Measurements from ENCODE around the gene RAB10. TPM values are rescaled to one million over a fixed set of nuclear protein-coding genes. Genes with fewer than 3 reads are reported as not detected.

RAB10 gene
- total RNA-seq, 1 experiment from 2014 or later: 167 TPM

DNA sequence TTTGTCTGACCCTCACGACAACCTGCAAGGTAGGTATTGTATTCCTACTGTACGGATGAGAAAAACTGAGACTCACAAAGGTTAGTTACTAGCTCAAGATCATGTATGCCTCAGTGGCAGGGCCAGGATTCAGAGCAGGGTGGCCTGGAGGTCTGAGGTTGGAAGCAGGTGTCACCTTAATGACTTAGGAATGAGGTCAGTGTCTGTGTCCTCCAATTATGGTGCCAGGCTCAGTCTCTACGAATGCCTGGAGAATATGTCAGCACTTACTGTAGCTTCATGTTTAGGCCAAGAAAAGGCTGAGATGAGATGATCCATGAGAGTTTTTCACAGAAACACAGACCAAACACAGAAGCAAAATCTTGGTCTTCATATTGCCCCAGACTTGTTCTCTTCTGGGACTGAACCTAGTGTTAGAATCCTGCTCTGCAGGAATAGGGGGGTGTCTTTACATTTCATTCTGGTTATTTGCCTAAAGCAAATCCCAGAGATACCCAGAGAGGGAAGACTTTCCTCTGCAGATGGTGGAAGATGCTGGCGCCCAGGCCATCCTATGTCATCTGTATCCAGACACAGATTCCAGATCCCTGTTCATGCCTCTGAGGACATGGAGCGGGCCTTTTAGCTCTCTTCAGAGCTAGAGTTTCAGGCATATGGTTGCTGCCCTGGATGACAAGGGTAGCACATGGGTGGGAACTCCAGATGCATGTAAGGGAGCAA lies 16.3 kb upstream of the RAB10 start:
- intact Hi-C loops (cut with micrococcal nuclease): no loop called here
- ChIA-PET RAD21 (ENCODE audit: low non-redundant PET in 1 of 2, low total read pairs in 2 of 2, uncharacterized antibody in 2 of 2, unreplicated experiment in 2 of 2) (no interaction called here), CTCF (interaction anchor here (1.1 kb wide), 1 partner anchor 26 kb away, joined by 4 read pairs; no protein-coding TSS in a partner anchor), POLR2A (interaction anchor here (1.3 to 2.1 kb wide), 2 partner anchors 9 to 16 kb away, joined by 5 to 9 read pairs; partner anchors contain the start of gene RAB10)
- BruUV-seq (replicated peaks): no TSS peak
- ATAC-seq (peak; percentile 55), DNase-seq (ENCODE audit: low read depth, low spot score) (no peak)
- no peak overlapping the region for H3K4me3 ChIP-seq (replicated peaks in 1 of 2; ENCODE audit: low read depth in 1 of 2, low read length in 2 of 2)
- no peak overlapping the region for H2AFZ ChIP-seq (ENCODE audit: low read depth, low read length, poor library complexity, severe bottlenecking)
- H3K4me1 ChIP-seq (ENCODE audit: control insufficient read depth in 1 of 2, insufficient read depth in 2 of 2, low read length in 2 of 2): peaks cover 29 to 33% of the 10 kb centered on the region in 2 experiments
- no peaks in the 10 kb centered on the region for H3K9me2 ChIP-seq (ENCODE audit: insufficient read depth)
- H3K79me2 ChIP-seq (ENCODE audit: insufficient read depth, low read length): no peaks in the 10 kb centered on the region
- H3K9me3 ChIP-seq (ENCODE audit: control insufficient read depth in 1 of 2, insufficient read depth in 1 of 2, low read depth in 1 of 2, low read length in 2 of 2): no peaks in the 10 kb centered on the region
- TF ChIP-seq EGR1 (IDR thresholded peaks at IDR 0.05; ENCODE audit: low read depth) (no peak), MAX (IDR thresholded peaks at IDR 0.05) (no peak), ZFX (IDR thresholded peaks at IDR 0.05) (no peak), CEBPB (IDR thresholded peaks at IDR 0.05; ENCODE audit: low read depth) (no peak), SIN3A (IDR thresholded peaks at IDR 0.05; ENCODE audit: low read depth) (no peak), SRF (IDR thresholded peaks at IDR 0.05; ENCODE audit: low read depth) (no peak), POLR2A (IDR thresholded peaks at IDR 0.05; ENCODE audit: borderline replicate concordance, extremely low read depth, insufficient read depth, insufficient read length) (no peak), EZH2 (IDR thresholded peaks at IDR 0.05) (no peak), ZNF274 (IDR thresholded peaks at IDR 0.05; ENCODE audit: low read depth, low read length) (no peak), YY1 (IDR thresholded peaks at IDR 0.05; ENCODE audit: extremely low read depth, insufficient replicate concordance, low read depth, low read length) (no peak), RAD21 (IDR thresholded peaks at IDR 0.05; ENCODE audit: low read depth) (no peak), EZH2phosphoT487 (IDR thresholded peaks at IDR 0.05; ENCODE audit: borderline replicate concordance) (no peak), CTCF (IDR thresholded peaks at IDR 0.05 in 2 of 3, conservative IDR thresholded peaks at IDR 0.05 in 1 of 3; ENCODE audit: borderline replicate concordance in 1 of 3, insufficient read depth in 1 of 3, low read depth in 2 of 3, low read length in 2 of 3) (no peak)
- TF ChIP-seq, protein P1, sequence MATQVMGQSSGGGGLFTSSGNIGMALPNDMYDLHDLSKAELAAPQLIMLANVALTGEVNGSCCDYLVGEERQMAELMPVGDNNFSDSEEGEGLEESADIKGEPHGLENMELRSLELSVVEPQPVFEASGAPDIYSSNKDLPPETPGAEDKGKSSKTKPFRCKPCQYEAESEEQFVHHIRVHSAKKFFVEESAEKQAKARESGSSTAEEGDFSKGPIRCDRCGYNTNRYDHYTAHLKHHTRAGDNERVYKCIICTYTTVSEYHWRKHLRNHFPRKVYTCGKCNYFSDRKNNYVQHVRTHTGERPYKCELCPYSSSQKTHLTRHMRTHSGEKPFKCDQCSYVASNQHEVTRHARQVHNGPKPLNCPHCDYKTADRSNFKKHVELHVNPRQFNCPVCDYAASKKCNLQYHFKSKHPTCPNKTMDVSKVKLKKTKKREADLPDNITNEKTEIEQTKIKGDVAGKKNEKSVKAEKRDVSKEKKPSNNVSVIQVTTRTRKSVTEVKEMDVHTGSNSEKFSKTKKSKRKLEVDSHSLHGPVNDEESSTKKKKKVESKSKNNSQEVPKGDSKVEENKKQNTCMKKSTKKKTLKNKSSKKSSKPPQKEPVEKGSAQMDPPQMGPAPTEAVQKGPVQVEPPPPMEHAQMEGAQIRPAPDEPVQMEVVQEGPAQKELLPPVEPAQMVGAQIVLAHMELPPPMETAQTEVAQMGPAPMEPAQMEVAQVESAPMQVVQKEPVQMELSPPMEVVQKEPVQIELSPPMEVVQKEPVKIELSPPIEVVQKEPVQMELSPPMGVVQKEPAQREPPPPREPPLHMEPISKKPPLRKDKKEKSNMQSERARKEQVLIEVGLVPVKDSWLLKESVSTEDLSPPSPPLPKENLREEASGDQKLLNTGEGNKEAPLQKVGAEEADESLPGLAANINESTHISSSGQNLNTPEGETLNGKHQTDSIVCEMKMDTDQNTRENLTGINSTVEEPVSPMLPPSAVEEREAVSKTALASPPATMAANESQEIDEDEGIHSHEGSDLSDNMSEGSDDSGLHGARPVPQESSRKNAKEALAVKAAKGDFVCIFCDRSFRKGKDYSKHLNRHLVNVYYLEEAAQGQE (IDR thresholded peaks at IDR 0.05; ENCODE audit: low read depth): no peak
- no peak overlapping the region; the same call in 1 of the 2 replicates for H3K27ac ChIP-seq (ENCODE audit: low read depth, low read length)
- H3K27me3 ChIP-seq (ENCODE audit: insufficient read depth, low read length): no peaks in the 10 kb centered on the region
- peak overlapping the region; percentile 20 for H3K9ac ChIP-seq (ENCODE audit: low read length)
- no peaks in the 10 kb centered on the region for H3K36me3 ChIP-seq (ENCODE audit: control insufficient read depth in 1 of 2, insufficient read depth in 2 of 2, low read length in 2 of 2)
- peak overlapping the region; percentile 63 for H3K4me2 ChIP-seq (ENCODE audit: low read length)
- no peaks in the 10 kb centered on the region for H4K20me1 ChIP-seq (ENCODE audit: insufficient read depth)

Measured in HCT116 (cell line).